Measurements from ENCODE around the gene LRRC43. TPM values are rescaled to one million over a fixed set of nuclear protein-coding genes. Genes with fewer than 3 reads are reported as not detected.

The LRRC43 gene
- total and polyA plus RNA-seq, 10 of the 15 experiments (the other 5 are each of a cell fraction or from before 2014, with no cell fraction given): 0.23 TPM; not detected in 9

DNA sequence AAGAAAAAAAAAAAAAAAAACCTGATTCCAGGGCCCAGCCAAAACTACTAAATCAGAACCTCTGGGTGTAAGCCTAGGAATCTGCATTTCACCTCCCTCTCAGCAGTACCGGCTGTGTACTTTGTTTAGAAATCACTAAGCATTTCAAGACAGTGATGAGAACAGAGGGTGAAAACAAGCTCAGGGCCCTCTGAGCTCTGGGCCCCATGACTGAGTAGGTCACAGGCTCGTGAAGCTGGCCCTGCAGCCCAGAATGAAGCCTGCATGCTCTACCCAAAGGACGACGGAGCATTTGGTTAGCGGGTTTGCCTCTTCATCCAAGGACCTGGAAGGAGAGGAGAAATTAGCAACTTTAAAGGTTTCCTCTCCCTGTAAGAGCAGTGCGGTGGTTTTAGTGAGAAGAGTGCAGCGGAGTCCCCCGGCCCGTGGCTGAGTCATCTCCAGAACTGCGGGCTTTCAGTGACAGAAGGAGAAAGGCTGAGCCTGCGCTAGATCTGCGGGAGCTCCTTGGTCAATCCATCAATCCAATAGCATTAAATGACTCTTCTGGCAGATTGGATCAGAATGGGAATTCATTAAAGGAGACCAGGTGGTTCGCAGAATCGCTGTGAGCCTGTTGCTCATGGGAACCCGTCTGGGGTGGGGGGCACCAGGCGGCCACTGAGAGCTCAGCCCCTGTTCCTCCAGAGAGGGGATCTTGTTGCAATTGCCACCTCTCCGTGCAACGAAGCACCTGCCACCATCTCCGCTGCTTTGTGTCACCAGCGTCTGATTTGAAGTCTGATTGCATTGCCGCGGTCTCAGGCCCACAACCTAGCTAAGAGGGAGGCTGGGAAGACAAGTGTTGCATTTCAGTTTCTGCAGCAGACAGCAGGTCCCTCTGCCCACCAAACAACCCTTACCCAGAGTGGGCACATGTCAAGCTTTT lies 16.2 kb upstream of the LRRC43 start (continued):
- TF ChIP-seq, protein P1, sequence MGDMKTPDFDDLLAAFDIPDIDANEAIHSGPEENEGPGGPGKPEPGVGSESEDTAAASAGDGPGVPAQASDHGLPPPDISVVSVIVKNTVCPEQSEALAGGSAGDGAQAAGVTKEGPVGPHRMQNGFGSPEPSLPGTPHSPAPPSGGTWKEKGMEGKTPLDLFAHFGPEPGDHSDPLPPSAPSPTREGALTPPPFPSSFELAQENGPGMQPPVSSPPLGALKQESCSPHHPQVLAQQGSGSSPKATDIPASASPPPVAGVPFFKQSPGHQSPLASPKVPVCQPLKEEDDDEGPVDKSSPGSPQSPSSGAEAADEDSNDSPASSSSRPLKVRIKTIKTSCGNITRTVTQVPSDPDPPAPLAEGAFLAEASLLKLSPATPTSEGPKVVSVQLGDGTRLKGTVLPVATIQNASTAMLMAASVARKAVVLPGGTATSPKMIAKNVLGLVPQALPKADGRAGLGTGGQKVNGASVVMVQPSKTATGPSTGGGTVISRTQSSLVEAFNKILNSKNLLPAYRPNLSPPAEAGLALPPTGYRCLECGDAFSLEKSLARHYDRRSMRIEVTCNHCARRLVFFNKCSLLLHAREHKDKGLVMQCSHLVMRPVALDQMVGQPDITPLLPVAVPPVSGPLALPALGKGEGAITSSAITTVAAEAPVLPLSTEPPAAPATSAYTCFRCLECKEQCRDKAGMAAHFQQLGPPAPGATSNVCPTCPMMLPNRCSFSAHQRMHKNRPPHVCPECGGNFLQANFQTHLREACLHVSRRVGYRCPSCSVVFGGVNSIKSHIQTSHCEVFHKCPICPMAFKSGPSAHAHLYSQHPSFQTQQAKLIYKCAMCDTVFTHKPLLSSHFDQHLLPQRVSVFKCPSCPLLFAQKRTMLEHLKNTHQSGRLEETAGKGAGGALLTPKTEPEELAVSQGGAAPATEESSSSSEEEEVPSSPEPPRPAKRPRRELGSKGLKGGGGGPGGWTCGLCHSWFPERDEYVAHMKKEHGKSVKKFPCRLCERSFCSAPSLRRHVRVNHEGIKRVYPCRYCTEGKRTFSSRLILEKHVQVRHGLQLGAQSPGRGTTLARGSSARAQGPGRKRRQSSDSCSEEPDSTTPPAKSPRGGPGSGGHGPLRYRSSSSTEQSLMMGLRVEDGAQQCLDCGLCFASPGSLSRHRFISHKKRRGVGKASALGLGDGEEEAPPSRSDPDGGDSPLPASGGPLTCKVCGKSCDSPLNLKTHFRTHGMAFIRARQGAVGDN (IDR thresholded peaks at IDR 0.05): no peak
- TF ChIP-seq, protein P2, sequence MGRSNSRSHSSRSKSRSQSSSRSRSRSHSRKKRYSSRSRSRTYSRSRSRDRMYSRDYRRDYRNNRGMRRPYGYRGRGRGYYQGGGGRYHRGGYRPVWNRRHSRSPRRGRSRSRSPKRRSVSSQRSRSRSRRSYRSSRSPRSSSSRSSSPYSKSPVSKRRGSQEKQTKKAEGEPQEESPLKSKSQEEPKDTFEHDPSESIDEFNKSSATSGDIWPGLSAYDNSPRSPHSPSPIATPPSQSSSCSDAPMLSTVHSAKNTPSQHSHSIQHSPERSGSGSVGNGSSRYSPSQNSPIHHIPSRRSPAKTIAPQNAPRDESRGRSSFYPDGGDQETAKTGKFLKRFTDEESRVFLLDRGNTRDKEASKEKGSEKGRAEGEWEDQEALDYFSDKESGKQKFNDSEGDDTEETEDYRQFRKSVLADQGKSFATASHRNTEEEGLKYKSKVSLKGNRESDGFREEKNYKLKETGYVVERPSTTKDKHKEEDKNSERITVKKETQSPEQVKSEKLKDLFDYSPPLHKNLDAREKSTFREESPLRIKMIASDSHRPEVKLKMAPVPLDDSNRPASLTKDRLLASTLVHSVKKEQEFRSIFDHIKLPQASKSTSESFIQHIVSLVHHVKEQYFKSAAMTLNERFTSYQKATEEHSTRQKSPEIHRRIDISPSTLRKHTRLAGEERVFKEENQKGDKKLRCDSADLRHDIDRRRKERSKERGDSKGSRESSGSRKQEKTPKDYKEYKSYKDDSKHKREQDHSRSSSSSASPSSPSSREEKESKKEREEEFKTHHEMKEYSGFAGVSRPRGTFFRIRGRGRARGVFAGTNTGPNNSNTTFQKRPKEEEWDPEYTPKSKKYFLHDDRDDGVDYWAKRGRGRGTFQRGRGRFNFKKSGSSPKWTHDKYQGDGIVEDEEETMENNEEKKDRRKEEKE (IDR thresholded peaks at IDR 0.05): no peak
- TF ChIP-seq HDAC6 (IDR thresholded peaks at IDR 0.05; ENCODE audit: unreplicated experiment) (no peak), NFXL1 (IDR thresholded peaks at IDR 0.05; ENCODE audit: borderline replicate concordance) (no peak), SMAD5 (IDR thresholded peaks at IDR 0.05; ENCODE audit: low read depth) (no peak), NR2C1 (IDR thresholded peaks at IDR 0.05) (no peak), BCL11A (IDR thresholded peaks at IDR 0.05; ENCODE audit: low read depth, low read length) (0 out of 2 replicates have a peak, but pooled peaks have one; percentile 43), BACH1 (IDR thresholded peaks at IDR 0.05; ENCODE audit: borderline replicate concordance) (no peak), EZH2 (IDR thresholded peaks at IDR 0.05; ENCODE audit: borderline replicate concordance, control insufficient read depth, low read depth, low read length) (no peak), KLF5 (IDR thresholded peaks at IDR 0.05; ENCODE audit: partially characterized antibody) (no peak), SRF (IDR thresholded peaks at IDR 0.05; ENCODE audit: low read depth in 2 of 2, low read length in 2 of 2) (0 out of 4 replicates have a peak, but pooled peaks of 1 of the 2 experiments have one; percentile 10), E2F4 (IDR thresholded peaks at IDR 0.05; ENCODE audit: low read depth, low read length) (no peak), YBX1 (IDR thresholded peaks at IDR 0.05) (no peak), ZNF207 (IDR thresholded peaks at IDR 0.05; ENCODE audit: borderline replicate concordance) (no peak), FOS (IDR thresholded peaks at IDR 0.05; ENCODE audit: borderline replicate concordance, extremely low read depth, insufficient read length) (peak; percentile 6), TARDBP (IDR thresholded peaks at IDR 0.05; ENCODE audit: borderline replicate concordance) (no peak; the same call in 1 of the 2 replicates), NR2C2 (IDR thresholded peaks at IDR 0.05; ENCODE audit: borderline replicate concordance, control insufficient read depth, insufficient read length, low read depth) (no peak), ZNF274 (IDR thresholded peaks at IDR 0.05; ENCODE audit: insufficient read depth, insufficient read length) (no peak), ASH2L (IDR thresholded peaks at IDR 0.05; ENCODE audit: borderline replicate concordance, low read depth) (peak; percentile 57; the same call in 1 of the 2 replicates), TCF12 (IDR thresholded peaks at IDR 0.05; ENCODE audit: low read depth, low read length) (peak; percentile 13), MXI1 (IDR thresholded peaks at IDR 0.05; ENCODE audit: low read depth, low read length) (no peak), MEF2A (IDR thresholded peaks at IDR 0.05; ENCODE audit: insufficient read depth, low read depth, low read length) (0 out of 2 replicates have a peak, but pooled peaks have one; percentile 42)

Data from GM12878 (cell line).